Heart left ventricle (tissue), 13 donors: ENCODE results near the gene SLC19A1.

Experiments used
- POLR2A ChIP-seq, 2 donors: fragments of 450-650 bp; IDR thresholded peaks; one replicate each; pipeline ENCODE4 v1.6.1; 2017; ENCODE audit warnings: antibody characterized with exemption in 2 of 2, mild to moderate bottlenecking in 2 of 2, moderate library complexity in 2 of 2
- TF ChIP-seq, protein P1 (sequence below), 12 donors: fragments of 200-600 bp; sonication (generic) in 4 of 12; IDR thresholded peaks; one replicate each; pipeline versions ENCODE4 v1.5.0 to v1.8.0; 2018 to 2022; ENCODE audit warnings: antibody characterized with exemption in 12 of 12, mild to moderate bottlenecking in 5 of 12
- donor health status: ischemic (EF 13 %, LVEDD 7.1; RV severe dilation, severe dysfunction).
- donor health status: DM: no; HTN: yes; CAD: no.
- donor health status: DM: no; HTN: no; CAD: no.
- donor health status: ischemic (EF 25% LVEDD 6.9; RV normal size, moderate dysfunction).
- donor health status: ischemic (EF 25% LVEDD 5.7; RV mildly dilated, moderate dysfunction).
- donor health status: ischemic (EF 35%, LVEDD 5.7; RV mildly dilated, moderate dysfunction).
- donor health status: nonischemic (EF 11% LVEDD 7.7; RV severe dilation, severe dysfunction).
- donor health status: DM: yes; HTN: yes; CAD: no.
- donor health status: PGD.
- donor health status: ischemic (EF 29% LVEDD 5.4; RV normal size, mild dysfunction).
- donor health status: nonischemic (EF 23%, LVEDD 6.1; RV moderate dilation, normal function).

- TF ChIP-seq, protein P1, sequence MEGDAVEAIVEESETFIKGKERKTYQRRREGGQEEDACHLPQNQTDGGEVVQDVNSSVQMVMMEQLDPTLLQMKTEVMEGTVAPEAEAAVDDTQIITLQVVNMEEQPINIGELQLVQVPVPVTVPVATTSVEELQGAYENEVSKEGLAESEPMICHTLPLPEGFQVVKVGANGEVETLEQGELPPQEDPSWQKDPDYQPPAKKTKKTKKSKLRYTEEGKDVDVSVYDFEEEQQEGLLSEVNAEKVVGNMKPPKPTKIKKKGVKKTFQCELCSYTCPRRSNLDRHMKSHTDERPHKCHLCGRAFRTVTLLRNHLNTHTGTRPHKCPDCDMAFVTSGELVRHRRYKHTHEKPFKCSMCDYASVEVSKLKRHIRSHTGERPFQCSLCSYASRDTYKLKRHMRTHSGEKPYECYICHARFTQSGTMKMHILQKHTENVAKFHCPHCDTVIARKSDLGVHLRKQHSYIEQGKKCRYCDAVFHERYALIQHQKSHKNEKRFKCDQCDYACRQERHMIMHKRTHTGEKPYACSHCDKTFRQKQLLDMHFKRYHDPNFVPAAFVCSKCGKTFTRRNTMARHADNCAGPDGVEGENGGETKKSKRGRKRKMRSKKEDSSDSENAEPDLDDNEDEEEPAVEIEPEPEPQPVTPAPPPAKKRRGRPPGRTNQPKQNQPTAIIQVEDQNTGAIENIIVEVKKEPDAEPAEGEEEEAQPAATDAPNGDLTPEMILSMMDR (IDR thresholded peaks at IDR 0.05) = no peak
- TF ChIP-seq POLR2A (IDR thresholded peaks at IDR 0.05) = no peak
Observed at GRCh38 chr21:45457832-45458172, 84.4 kb downstream of the SLC19A1 start.
